SK-N-SH (cell line): ENCODE measurements around the gene TMEM59. TPM values are rescaled to one million over a fixed set of nuclear protein-coding genes. Genes with fewer than 3 reads are reported as not detected.

Source experiments
- CTCF ChIA-PET: fragments of 300-600, 350-600 bp; formaldehyde crosslinking; extraction: SDS; loops from one replicate; lab custom pipeline; 2021; lab: Yijun Ruan, JAX
- POLR2A ChIA-PET: fragments of 350-600 bp; sonication (Branson Sonifier 250); formaldehyde crosslinking; extraction: SDS; loops from one replicate; lab custom pipeline; 2020; ENCODE audit warnings: antibody characterized with exemption, inconsistent platforms; lab: Yijun Ruan, JAX
- DNase-seq: peaks from one replicate; pipeline ENCODE4 v3.0.0; 2012
- H2AFZ ChIP-seq: fragments of 200-600 bp; sonication (generic); 2 replicates; pipeline ENCODE4 v1.8.1; 2016; ENCODE audit warnings: antibody characterized with exemption, mild to moderate bottlenecking, low read depth
- H3F3A ChIP-seq: fragments of 200-600 bp; sonication (generic); replicated peaks from 2 replicates; pipeline ENCODE3; 2016; ENCODE audit warnings: antibody characterized with exemption, mild to moderate bottlenecking; ENCODE audit not compliant: insufficient read depth
- H3K27ac ChIP-seq, 2 experiments: fragments of 200-500 bp in 1 of 2; fragments of 200-600 bp in 1 of 2; sonication (Bioruptor generic) in 1 of 2; sonication (generic), shearing (Covaris generic) in 1 of 2; 2 replicates each; pipeline versions ENCODE4 v1.5.1 to v1.6.1; 2014 to 2016; ENCODE audit warnings: low read depth in 2 of 2, inconsistent platforms in 1 of 2, low read length in 1 of 2, mild to moderate bottlenecking in 1 of 2, mixed read lengths in 1 of 2
- H3K27me3 ChIP-seq: fragments of 200-600 bp; sonication (generic), shearing (Covaris generic); 2 replicates; pipeline ENCODE4 v1.6.1; 2016; ENCODE audit warnings: mixed run types; ENCODE audit not compliant: insufficient read depth
- H3K36me3 ChIP-seq, 2 experiments: fragments of 200-500 bp in 1 of 2; fragments of 200-600 bp in 1 of 2; sonication (Bioruptor generic) in 1 of 2; sonication (generic) in 1 of 2; replicated peaks in 1 of 2; 2 replicates each; pipeline versions ENCODE3 to v1.5.1; 2014 to 2016; ENCODE audit warnings: low read length in 1 of 2, mild to moderate bottlenecking in 1 of 2; ENCODE audit not compliant: insufficient read depth in 2 of 2, control insufficient read depth in 1 of 2
- H3K4me1 ChIP-seq, 2 experiments: fragments of 200-500 bp in 1 of 2; fragments of 200-600 bp in 1 of 2; sonication (Bioruptor generic) in 1 of 2; sonication (generic), shearing (Covaris generic) in 1 of 2; 2 replicates each; pipeline versions ENCODE4 v1.5.1 to v1.6.1; 2014 to 2016; ENCODE audit warnings: low read depth in 1 of 2, low read length in 1 of 2, mixed run types in 1 of 2; ENCODE audit not compliant: insufficient read depth in 2 of 2, control insufficient read depth in 1 of 2
- H3K4me2 ChIP-seq: fragments of 200-600 bp; sonication (generic), shearing (Covaris generic); 2 replicates; pipeline ENCODE4 v1.6.1; 2017; ENCODE audit warnings: mixed run types
- H3K4me3 ChIP-seq, 2 experiments: fragments of 200-500 bp in 1 of 2; fragments of 200-600 bp in 1 of 2; sonication (Bioruptor generic) in 1 of 2; sonication (generic), shearing (Covaris generic) in 1 of 2; 2 replicates each; pipeline versions ENCODE4 v1.5.1 to v1.8.1; 2014 to 2016; ENCODE audit warnings: low read depth in 2 of 2, inconsistent platforms in 1 of 2, low read length in 1 of 2, mild to moderate bottlenecking in 1 of 2, mixed read lengths in 1 of 2, moderate library complexity in 1 of 2
- H3K79me2 ChIP-seq: fragments of 200-600 bp; sonication (generic); 2 replicates; pipeline ENCODE4 v1.8.1; 2017; ENCODE audit warnings: mild to moderate bottlenecking; ENCODE audit not compliant: insufficient read depth
- H3K9ac ChIP-seq: fragments of 200-600 bp; sonication (generic); 2 replicates; pipeline ENCODE4 v1.6.1; 2017; ENCODE audit warnings: mixed run types
- H3K9me2 ChIP-seq: fragments of 200-600 bp; sonication (generic); 2 replicates; pipeline ENCODE4 v1.6.1; 2017; ENCODE audit warnings: mixed run types
- H3K9me3 ChIP-seq: fragments of 200-600 bp; sonication (generic); 2 replicates; pipeline ENCODE4 v1.6.1; 2017; ENCODE audit warnings: mixed run types, mild to moderate bottlenecking, moderate library complexity
- H4K20me1 ChIP-seq: fragments of 200-600 bp; sonication (generic); 2 replicates; pipeline ENCODE4 v1.6.1; 2017; ENCODE audit warnings: mild to moderate bottlenecking, mixed run types; ENCODE audit not compliant: insufficient read depth
- CTCF ChIP-seq: fragments of 200-600 bp; sonication (generic); IDR thresholded peaks from 2 replicates; pipeline ENCODE4 v1.6.1; 2017; ENCODE audit warnings: antibody characterized with exemption, mild to moderate bottlenecking, moderate library complexity
- EZH2phosphoT487 ChIP-seq: fragments of 200-600 bp; sonication (generic); IDR thresholded peaks from 2 replicates; pipeline ENCODE4 v1.6.1; 2017; ENCODE audit warnings: low read depth, mixed run types, mild to moderate bottlenecking, antibody characterized with exemption, moderate library complexity, borderline replicate concordance
- GATA2 ChIP-seq: sonication (generic); formaldehyde crosslinking; IDR thresholded peaks from 2 replicates; pipeline ENCODE4 v1.5.0; 2020; ENCODE audit warnings: mild to moderate bottlenecking, missing genetic modification reagents
- MEF2A ChIP-seq: IDR thresholded peaks from 2 replicates; pipeline ENCODE4 v1.4.0; 2012; ENCODE audit warnings: low read depth, borderline replicate concordance
- MXI1 ChIP-seq: IDR thresholded peaks from 2 replicates; pipeline ENCODE4 v1.6.1; 2012; ENCODE audit warnings: mild to moderate bottlenecking, low read depth, low read length, improper control_type of control experiment
- PBX3 ChIP-seq: IDR thresholded peaks from 2 replicates; pipeline ENCODE4; 2012
- RAD21 ChIP-seq: IDR thresholded peaks from 2 replicates; pipeline ENCODE4 v1.6.1; 2012; ENCODE audit warnings: mild to moderate bottlenecking, low read length
- RCOR1 ChIP-seq: fragments of 150-350 bp; IDR thresholded peaks from 2 replicates; pipeline ENCODE4 v1.6.1; 2017; ENCODE audit warnings: antibody characterized with exemption, low read length
- RFX5 ChIP-seq: IDR thresholded peaks from 2 replicates; pipeline ENCODE4 v1.6.1; 2012; ENCODE audit warnings: mild to moderate bottlenecking, improper control_type of control experiment, low read length
- SIN3A ChIP-seq: IDR thresholded peaks from 2 replicates; pipeline ENCODE4 v1.6.1; 2012; ENCODE audit warnings: low read depth, mild to moderate bottlenecking, low read length, moderate library complexity, borderline replicate concordance
- SMC3 ChIP-seq: IDR thresholded peaks from 2 replicates; pipeline ENCODE4 v1.6.1; 2012; ENCODE audit warnings: low read depth, low read length, improper control_type of control experiment
- TAF1 ChIP-seq: IDR thresholded peaks from 2 replicates; pipeline ENCODE4 v1.6.1; 2012; ENCODE audit warnings: low read depth, mild to moderate bottlenecking, low read length, moderate library complexity, borderline replicate concordance
- USF2 ChIP-seq: fragments of 150-350 bp; IDR thresholded peaks from 2 replicates; pipeline ENCODE4 v1.6.1; 2017; ENCODE audit warnings: antibody characterized with exemption, low read length, low read depth, borderline replicate concordance
- WGBS: methylation state at CpG from one replicate; pipeline ENCODE4 v1.1.6; 2017; ENCODE audit warnings: low lambda C conversion rate; 5-methylcytosine and 5-hydroxymethylcytosine counted together
- polyA plus RNA-seq, 3 experiments: library from polyadenylated mRNA; depleted of rRNA; stranded (reverse); fragments of >200 nt; gene quantifications; 2 replicates each; pipeline ENCODE4 v1.2.3, GENCODE V29; 2012

TMEM59 gene
- polyA plus RNA-seq, 1 of the 3 experiments (the other 2 are of a cell fraction), result 249 TPM

- TF ChIP-seq RAD21 (no peak), RFX5 (no peak), PBX3 (no peak)
- TF ChIP-seq, all 33 proteins: peak for 0
Measured at GRCh38 chr1:54088385-54088784, 35.4 kb upstream of the TMEM59 start (continued).

- CTCF ChIA-PET, result interaction anchor here (1.0 to 1.4 kb wide), 5 partner anchors 12 to 402 kb away, joined by 3 read pairs; no protein-coding TSS in a partner anchor
- Histone ChIP-seq H3K79me2 (no peaks in the 10 kb centered on the region), H3F3A (no peaks in the 10 kb centered on the region), H3K4me1 (no peaks in the 10 kb centered on the region; a peak in 1 of 4 replicates)
- POLR2A ChIA-PET, result no interaction called here
- TF ChIP-seq MXI1 (no peak), SMC3 (no peak), TAF1 (no peak), RAD21 (no peak), RFX5 (no peak), SIN3A (no peak), RCOR1 (no peak), EZH2phosphoT487 (no peak), USF2 (no peak), CTCF (no peak), GATA2 (CRISPR knock-in tag) (no peak), MEF2A (no peak)
- TF ChIP-seq, all 33 proteins: peak for 0
- Histone ChIP-seq H3K9me2 (no peaks in the 10 kb centered on the region), H3K27ac (no peak overlapping the region), H3K9me3 (no peaks in the 10 kb centered on the region), H3K9ac (no peak overlapping the region), H3K36me3 (peaks cover 0 to 20% of the 10 kb centered on the region in 2 experiments), H3K27me3 (no peaks in the 10 kb centered on the region), H3K4me2 (no peak overlapping the region), H2AFZ (no peak overlapping the region), H4K20me1 (no peaks in the 10 kb centered on the region), H3K4me3 (no peak overlapping the region)
- WGBS, result 100% methylated on average over 1 of the region's 1 CpG
- no peak for DNase-seq
Measured at GRCh38 chr1:54086754-54087153, 33.8 kb upstream of the TMEM59 start.
